NCI-H510A treated with DMSO at 0.1 percent for 48 hours (cell line): ENCODE measurements around the gene SCN1B.

Source experiments
- DNase-seq: peaks from one replicate; lab custom pipeline; 2025; lab: John Stamatoyannopoulos, UW

The SCN1B gene

DNA sequence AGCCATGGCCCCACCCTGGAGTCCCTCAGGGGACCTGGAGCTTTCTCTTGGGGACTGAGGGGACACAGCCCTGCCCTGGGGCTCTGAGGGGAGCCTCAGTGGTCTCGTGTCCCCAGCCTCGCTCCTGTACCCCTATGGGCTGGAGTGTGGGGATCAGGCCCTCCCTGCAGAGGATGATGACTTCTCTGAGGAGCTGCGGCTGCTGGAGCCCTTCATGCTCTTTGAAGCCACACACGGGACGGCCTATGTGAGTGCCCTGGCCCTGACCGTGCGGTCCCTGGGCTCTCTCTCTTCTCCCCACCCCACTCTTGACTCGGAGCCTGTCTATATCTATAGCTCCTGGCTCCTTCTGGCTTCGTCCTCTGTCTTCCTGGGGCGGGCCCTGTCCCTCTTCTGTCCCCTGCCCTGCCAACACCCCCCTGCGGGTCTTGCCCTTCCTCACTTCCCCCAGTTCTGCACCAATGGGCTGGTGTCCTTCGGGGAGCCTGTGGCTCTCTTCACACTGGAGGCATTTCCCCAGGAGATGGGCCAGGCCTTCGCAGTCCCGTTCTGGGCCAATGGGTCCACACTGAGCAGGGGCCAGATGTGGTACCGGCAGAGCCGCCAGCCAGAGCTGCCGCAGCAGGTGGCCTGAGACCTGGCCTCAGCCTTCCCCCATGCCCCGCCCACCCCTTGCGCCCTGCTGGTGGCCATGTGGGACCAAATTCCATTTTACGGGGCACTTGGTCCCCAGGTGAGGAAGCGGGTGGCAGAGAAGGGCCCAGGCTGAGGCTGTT lies 44.3 kb downstream of the SCN1B start:
- DNase-seq: no peak

DNA sequence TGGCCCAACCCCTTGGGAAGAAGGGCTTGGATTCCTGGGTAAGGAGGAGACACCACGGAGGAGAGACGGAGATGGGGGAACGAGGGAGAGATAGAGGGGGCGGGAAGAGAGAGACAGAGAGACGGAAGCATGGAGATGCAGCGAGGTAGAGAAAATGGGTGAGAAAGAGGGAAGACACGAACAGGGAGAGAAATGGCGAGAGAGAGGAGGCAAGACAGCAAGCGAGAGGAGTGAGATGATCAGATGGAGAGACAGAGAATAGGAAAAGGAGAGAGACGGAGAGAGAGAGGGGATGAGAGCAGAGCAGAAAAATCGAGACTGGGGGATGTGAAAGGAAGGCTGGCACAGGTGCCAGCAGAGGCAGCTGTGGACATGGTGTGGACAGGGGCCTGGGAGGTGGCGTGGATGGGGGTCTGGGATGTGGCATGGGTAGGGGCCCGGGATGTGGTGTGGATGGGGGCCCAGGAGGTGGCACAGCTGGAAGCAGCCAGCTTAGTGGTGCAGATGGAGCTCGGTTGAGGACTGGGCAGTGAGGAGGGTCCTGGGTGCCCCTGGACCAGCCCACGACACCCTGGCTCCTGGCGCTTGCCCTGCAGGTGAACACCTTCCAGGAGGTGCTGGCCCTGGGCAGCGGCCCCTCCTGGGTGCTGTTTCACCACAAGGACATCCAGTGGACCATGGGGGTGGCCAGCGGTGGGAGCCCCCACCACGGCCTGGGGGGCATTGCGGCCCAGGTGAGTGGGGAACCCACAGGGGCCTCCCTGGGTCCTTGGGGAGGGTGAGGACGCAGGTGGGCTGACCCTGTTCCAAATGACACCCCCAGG lies 45.1 kb downstream of the SCN1B start:
- no peak for DNase-seq

DNA sequence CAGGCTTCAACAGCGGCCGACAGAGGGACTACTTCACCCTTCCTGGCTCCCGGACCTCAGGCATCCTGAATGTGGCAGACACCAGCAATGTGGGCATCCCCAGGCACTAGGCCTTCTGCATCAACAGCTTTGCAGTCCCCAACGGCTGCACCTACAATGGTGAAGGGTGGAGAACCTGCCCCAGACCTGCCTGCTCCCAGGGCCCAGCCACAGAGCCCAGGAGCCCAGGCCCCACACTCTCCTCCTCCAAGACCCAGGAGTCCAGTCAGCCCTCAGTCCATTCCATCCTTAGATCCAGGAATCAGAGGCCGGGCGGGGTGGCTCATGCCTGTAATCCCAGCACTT lies 45.7 kb downstream of the SCN1B start:
- DNase-seq: no peak

DNA sequence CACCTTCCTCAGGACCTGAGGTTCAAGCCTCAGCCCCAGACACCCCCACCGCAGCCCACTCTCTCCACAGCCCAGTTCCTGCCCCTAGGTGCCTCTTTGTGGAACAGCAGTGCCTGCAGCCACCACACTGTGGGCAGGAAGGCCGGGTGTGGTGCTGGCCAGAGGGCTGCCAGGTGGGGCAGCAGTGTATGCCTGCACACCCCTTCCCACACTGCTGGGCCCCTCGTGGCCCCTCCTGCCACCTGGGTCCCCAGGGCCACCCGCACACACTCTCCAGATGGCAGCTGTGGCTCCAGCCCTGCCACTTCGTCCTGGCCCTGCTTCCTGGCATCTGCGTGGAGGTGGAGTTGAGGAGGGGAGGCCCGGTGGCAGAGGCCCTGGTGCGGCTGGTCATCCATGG lies 46.4 kb downstream of the SCN1B start:
- DNase-seq: no peak

DNA sequence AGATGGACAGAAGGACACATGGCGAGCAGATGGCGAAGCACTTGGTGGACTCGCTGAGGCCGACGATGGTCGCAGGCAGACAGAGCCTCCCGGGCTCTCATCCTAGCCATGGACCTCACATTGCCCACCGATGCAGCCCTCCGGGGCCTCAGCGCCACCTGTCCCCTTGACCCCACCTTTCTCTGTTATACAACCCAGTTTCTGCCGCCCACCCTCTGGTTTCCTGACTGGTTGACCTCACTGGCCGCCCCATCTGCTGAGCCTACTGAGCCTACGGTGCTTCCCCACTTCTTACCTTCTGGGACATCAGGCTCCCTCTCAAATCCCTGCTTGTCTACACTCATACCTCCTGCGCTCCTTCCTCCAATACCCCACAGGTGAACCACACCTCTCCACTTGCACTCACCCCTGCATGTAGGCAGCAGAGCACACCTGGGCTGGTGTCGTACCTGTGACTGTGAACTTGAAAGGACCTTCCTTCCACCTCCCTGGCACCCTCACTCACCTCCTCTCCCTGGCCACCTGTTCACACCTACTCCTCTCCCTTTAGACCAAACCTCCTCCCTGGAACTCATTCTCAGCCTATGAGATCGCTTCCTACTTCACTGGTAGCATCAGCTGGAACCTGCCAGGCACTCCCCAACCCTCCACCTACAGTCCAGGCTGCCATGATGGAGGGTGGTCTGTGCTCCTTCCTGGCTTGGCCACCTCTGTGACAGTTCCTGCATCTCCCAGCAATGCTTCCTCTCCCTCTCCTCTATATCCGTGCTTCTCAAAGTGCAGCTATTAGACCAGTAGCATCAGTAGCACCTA lies 47.3 kb downstream of the SCN1B start:
- DNase-seq: no peak

DNA sequence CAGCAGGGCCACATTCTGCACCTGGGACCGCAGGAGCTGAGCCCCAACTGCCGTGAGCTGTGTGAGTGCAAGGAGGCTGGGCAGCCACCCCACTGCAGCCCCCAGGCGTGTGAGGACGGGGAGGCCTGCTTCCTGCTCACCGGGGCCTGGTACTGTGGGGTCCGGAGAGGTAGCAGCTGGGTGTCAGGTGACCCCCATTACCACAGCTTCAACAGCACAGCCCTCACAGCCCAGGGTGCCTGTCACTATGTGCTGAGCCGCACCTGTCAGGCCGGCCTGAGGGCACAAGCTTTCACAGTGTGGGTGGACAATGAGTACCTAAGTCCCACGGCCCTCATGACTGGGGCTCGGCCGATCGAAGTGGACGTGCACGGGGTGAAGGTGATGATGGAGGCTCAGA lies 49.6 kb downstream of the SCN1B start:
- DNase-seq: no peak

DNA sequence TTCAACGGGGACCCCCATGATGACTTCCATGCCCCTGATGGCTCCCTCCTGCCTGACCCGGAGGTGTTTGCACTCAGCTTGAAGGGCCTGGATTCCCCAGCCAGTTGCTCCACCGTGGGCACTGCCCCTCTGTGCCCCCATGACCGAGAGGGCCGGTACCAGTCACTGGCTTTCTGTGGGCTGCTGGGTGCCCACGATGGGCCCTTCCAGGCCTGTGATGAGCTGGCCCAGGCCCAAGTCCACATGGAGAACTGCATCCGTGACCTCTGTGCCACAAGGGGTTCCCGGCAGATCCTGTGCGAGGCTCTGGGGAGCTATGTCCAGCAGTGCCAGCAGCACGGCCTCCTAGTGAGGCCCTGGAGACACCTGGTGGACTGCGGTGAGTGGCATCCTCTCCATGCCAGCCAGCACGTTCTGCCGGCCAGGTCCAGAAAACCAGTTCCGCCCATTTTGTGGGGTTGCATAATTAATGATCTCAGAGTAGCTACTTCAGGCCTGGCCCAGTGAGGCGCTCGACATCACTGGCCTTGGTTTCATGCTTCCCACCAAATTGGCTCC lies 50.4 kb downstream of the SCN1B start:
- DNase-seq: no peak

DNA sequence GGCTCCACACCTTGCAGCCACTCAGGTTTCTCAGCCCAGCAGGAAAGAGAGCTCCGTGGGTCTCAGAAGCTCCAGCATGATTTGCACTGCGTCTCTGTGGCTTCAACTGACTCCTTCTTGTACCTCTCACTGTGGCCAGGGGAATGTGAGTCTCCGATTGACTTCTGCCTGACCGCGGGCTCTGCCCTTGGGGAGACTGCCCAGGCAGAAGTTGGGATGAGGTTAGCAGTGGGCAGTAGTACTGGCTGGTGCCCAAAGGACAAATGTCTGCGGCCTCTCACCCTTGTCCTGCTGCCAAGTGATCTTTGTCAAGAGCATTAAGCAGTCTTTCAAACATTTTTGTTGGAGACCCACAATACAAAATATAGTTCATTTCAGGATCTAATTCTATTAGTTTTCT lies 50.9 kb downstream of the SCN1B start:
- DNase-seq: no peak

DNA sequence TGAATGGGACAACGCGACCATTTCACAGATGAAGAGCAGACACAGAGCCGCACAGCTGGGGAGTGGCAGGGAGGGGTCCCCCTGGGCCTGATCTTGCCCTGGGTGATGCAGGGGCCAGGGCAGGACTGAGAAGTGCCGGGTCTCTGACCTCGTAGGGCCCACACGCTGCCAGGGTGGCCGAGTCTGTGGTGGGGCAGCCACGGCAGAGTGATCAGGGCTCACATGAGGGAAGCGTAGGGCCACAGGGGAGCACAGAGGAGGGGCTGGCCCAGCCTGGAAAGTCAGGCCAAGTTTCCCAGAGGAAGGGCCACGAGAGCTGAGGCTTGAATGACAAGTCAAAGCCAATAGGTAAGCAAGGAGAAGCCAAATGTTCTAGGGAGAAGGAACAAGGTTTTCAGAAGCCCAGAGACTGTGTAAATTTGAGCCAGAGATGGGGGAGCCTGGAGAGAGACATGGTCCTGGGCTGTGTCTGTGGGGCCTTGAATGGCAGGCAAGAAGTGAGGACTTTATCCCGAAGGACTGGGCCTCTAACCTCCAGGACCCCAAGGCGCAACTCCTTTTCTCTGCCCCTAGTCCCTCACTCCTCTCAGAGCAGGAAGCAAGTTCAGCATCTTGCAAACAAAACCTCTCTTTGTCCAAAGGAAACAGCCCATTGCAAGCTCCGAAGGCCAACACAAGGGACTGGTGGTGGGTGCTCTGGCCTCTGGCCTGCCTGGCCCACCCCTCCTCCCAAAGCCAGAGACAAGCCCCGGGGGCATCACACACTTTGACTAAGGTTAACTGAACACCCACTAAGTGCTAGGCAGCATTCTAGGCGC lies 53.6 kb downstream of the SCN1B start:
- DNase-seq: no peak

DNA sequence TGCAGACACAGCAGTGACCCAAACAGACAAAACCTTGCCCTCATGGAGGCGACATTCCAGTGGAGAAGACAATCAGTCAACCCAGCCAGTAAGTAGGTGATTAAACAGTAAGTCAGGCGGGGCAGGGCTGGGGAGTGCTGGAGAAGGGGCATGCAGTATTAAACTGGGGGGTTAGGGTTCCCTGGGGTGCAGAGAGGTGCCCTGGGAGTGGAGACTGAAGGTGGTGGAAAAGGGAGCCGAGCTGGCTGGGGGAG lies 54.2 kb downstream of the SCN1B start:
- no peak for DNase-seq

DNA sequence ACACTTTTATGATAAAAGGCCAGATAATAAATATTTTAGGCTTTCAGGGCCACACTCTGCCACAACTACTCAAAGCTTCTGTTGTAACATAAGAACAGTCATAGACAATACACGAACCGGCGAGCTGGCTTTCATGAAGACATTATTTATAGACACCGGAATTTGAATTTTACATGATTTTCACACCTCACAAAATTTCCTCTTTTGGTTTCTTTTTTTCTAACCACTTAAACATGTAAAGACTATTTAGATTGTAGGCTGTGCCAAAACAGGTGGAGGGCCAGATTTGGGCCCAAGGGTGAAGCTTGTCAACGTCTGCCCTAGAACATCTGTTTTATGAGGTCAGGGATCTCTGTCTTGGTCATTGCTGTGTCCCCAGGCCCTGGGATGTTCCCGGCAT lies 55.7 kb downstream of the SCN1B start:
- DNase-seq: no peak

DNA sequence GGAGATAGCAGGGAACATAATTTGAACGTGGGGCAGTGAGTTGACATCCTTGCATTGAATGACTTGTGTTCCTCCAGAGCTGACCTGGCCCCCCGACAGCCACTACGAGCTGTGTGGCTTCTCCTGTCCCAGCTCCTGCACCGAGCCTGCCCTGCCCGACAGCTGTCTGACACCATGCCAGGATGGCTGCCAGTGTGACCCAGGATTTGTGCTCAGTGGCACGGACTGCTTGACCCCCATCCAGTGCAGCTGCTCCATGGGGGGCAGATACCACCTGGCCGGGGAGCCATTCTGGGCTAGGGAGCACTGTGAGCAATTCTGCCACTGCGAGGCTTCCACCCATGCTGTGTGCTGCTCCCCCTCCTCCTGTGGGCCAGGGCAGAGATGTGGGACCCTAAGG lies 56.2 kb downstream of the SCN1B start:
- no peak for DNase-seq

DNA sequence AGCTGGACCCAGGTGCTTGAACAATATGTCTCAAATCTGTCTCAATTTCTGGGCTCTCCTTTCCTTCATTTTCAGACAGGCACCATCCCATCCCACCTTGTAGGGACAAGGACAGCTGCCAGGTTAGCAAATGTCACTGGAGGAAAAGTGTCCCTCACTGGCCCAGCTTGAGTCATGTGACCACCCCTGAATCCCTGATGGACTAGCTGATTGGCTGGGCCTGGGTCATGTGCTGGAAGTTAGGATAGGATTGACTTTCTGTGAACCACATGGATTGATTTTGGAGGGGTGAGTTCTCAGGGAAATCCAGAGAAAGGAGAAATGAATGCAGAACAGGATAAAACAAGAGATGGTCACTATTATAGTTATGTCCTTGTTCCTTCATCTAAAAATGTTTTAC lies 57.1 kb downstream of the SCN1B start:
- no peak for DNase-seq

DNA sequence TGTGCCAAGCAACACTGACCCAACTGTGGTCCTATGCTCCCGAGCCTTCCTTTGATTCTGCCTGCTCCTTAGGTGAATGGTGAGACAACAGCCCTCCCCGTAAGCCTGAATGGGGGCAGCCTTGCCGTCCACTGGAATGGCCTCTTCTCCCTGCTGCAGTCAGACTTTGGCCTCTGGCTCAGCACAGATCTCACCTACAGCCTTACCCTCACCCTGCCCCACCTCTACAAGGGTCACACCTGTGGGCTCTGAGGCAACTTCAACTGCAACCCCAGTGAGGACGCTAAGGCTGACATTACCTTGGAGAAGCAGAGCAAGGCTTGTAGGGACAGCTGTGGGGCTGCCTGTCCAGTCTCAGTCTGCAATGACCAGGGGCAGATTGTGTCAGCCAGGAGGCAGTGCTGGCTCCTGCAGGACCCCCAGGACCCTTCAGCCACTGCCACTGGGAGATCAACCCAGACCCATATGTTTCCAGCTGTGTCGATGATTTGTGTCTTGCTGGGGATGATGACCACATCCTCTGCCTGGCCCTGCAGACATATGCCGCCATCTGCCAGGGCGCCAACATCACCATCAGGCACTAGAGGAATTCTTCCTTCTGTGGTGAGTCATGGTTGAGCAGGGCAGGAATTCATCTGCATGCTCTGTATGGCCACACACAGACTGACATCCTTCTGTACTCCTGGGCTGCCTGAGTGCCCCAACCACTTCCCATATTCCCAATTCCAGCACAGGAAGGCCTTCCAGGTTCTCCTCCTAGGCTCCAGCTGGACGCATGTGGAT lies 58.1 kb downstream of the SCN1B start:
- DNase-seq: no peak

DNA sequence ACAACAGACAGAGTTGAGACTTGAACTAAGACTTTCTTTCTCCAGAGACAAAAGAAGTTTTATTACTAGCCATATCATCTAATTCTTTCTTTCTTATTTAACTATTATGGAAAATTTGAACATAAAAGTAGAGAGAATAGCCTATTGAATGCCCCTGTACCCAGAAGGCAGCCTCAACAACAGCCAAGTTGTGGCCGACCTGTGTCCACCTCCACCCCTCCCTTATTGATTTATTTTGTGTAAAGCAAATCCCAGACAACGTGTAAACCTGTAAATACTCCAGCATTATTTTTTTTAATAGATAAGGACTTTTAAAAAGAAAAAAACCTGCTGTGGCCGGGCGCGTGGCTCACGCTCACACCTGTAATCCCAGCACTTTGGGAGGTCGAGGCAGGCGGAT lies 59.3 kb downstream of the SCN1B start:
- no peak for DNase-seq
